NCI-H1930 (cell line): ENCODE data around the gene FRMD6.
"Not testable (repeated sequence)": the region's sequence is repeated elsewhere in the genome, so short reads cannot be mapped to it uniquely, and the experiment has no call there.

Source experiments
- DNase-seq, 2 experiments: peaks; one replicate each; lab custom pipeline; 2025; lab: John Stamatoyannopoulos, UW

FRMD6 gene

GRCh38 chr14:51724650-51725049 is 72.9 kb downstream of the FRMD6 start:
- DNase-seq: no peak

GRCh38 chr14:51725061-51725460 is 73.4 kb downstream of the FRMD6 start:
- DNase-seq: no peak

GRCh38 chr14:51726166-51726899 is 74.6 kb downstream of the FRMD6 start:
- no peak for DNase-seq

GRCh38 chr14:51727526-51727925 is 75.8 kb downstream of the FRMD6 start:
- no peak for DNase-seq

- no peak for DNase-seq
These were observed 78.4 kb downstream of the FRMD6 start for GRCh38 chr14:51730098-51730497.

- no peak for DNase-seq
These were observed 79.0 kb downstream of the FRMD6 start for GRCh38 chr14:51730684-51731083.

- no peak for DNase-seq
These were observed 80.9 kb downstream of the FRMD6 start for GRCh38 chr14:51732494-51733112.

GRCh38 chr14:51733147-51733546 is 81.4 kb downstream of the FRMD6 start:
- DNase-seq: no peak

GRCh38 chr14:51735851-51736250 is 84.1 kb downstream of the FRMD6 start:
- DNase-seq: no peak

- no peak for DNase-seq
These were observed 87.0 kb downstream of the FRMD6 start for GRCh38 chr14:51738754-51739153.

GRCh38 chr14:51743588-51744000 is 91.9 kb downstream of the FRMD6 start:
- DNase-seq: no peak

GRCh38 chr14:51744372-51745130 is 92.8 kb downstream of the FRMD6 start:
- no peak for DNase-seq

GRCh38 chr14:51746823-51747222 is 95.1 kb downstream of the FRMD6 start:
- not testable (repeated sequence) for DNase-seq

GRCh38 chr14:51750542-51750941 is 98.8 kb downstream of the FRMD6 start:
- no peak for DNase-seq

GRCh38 chr14:51751611-51752345 is 100.1 kb downstream of the FRMD6 start:
- DNase-seq: not testable (repeated sequence)

GRCh38 chr14:51757756-51758155 is 106.0 kb downstream of the FRMD6 start:
- DNase-seq: not testable (repeated sequence)

- DNase-seq: no peak
These were observed 108.2 kb downstream of the FRMD6 start for GRCh38 chr14:51759950-51760349.

- not testable (repeated sequence) for DNase-seq
These were observed 114.0 kb downstream of the FRMD6 start for GRCh38 chr14:51765726-51766125.

GRCh38 chr14:51766586-51766985 is 114.9 kb downstream of the FRMD6 start:
- DNase-seq: not testable (repeated sequence)

GRCh38 chr14:51769261-51769660 is 117.6 kb downstream of the FRMD6 start:
- DNase-seq: not testable (repeated sequence)

GRCh38 chr14:51774209-51774608 is 122.5 kb downstream of the FRMD6 start:
- DNase-seq: no peak
